MG63 (cell line): ENCODE data around the gene UBE2F. TPM values are rescaled to one million over a fixed set of nuclear protein-coding genes. Genes with fewer than 3 reads are reported as not detected.
"Not testable (repeated sequence)": the region's sequence is repeated elsewhere in the genome, so short reads cannot be mapped to it uniquely, and the experiment has no call there.

Experiments
- DNase-seq: peaks from one replicate; pipeline ENCODE4 v3.0.0-alpha.2; 2020
- H3K27me3 ChIP-seq: fragments of 250-450 bp; sonication (Bioruptor Pico); 2 replicates; pipeline ENCODE4 v1.5.1; 2020; ENCODE audit warnings: mild to moderate bottlenecking, moderate library complexity
- H3K36me3 ChIP-seq: fragments of 250-450 bp; sonication (Bioruptor Pico); 2 replicates; pipeline ENCODE4 v1.5.1; 2020; ENCODE audit warnings: mild to moderate bottlenecking, moderate library complexity
- H3K4me3 ChIP-seq: fragments of 250-450 bp; sonication (Bioruptor Pico); 2 replicates; pipeline ENCODE4 v1.5.1; 2020; ENCODE audit warnings: mild to moderate bottlenecking, moderate library complexity
- H3K9me3 ChIP-seq: fragments of 250-450 bp; sonication (Bioruptor Pico); 2 replicates; pipeline ENCODE4 v1.5.1; 2020; ENCODE audit warnings: mild to moderate bottlenecking, moderate library complexity
- total RNA-seq: library from RNA; depleted of rRNA; stranded (reverse); fragments of >200 nt; shearing (Covaris generic); gene quantifications from 2 replicates; pipeline ENCODE4 v1.2.3, GENCODE V29; 2014; ENCODE audit warnings: low replicate concordance

Gene UBE2F
- total RNA-seq, 1 experiment from 2014 or later = 121 TPM

DNA sequence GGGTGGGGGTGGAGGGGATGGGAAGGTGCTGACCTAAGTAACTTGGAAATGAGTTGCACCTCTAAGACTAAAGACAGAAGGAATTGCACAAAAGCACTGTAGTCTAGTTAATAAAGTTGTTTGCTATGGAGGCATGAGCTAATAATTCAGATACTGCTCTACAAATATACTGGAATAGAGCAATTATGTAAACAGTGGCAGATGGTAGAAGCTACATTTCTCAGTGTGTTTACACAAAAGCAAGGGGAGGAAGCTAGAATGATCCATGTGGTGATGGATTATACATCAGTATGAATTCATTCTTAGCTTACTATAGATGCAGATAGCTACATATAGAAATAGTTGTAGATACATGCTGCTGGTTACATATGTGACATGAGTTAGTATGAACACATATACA is 27.6 kb upstream of the UBE2F start:
- no peak overlapping the region for H3K4me3 ChIP-seq
- DNase-seq = no peak
- no peaks in the 10 kb centered on the region for H3K36me3 ChIP-seq
- H3K27me3 ChIP-seq = no peaks in the 10 kb centered on the region
- no peaks in the 10 kb centered on the region for H3K9me3 ChIP-seq

DNA sequence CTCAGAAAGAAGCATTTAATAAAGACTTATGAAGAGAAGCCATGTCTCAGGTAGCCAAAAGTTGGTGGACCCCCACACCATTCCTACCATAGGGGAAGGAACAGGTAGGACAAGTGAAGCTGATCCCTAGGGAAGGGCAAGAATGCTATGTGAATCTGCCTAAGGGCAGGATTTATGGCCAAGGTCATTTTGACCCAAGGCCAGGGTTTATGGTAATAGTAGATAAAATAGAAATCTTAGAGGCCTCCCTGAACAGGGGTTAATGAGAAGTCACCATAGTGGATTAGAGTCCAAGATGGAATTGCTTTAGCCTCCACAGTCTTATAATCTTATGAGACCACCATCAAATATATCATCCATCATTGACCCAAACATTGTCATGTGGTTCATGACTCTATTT is 26.0 kb upstream of the UBE2F start:
- no peaks in the 10 kb centered on the region for H3K9me3 ChIP-seq
- DNase-seq = no peak

DNA sequence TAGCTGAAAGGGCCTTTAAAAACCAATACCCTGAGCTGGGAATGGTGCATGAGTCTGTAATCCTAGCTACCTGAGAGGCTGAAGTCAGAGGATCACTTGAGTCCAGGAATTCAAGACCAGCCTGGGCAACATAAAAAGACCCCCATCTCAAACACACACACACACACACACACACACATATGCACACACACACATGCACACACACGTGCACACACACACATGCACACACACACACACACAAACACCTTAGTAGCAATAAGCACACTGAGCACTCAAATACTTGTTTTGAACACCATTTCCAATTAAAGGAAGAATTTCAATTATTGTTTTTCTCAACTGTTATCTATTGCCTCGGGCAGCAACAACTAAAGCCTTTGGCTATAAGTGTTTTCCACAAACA is 25.6 kb upstream of the UBE2F start:
- DNase-seq = no peak
- Histone ChIP-seq H3K9me3 (no peaks in the 10 kb centered on the region), H3K36me3 (no peaks in the 10 kb centered on the region), H3K27me3 (no peaks in the 10 kb centered on the region), H3K4me3 (no peak overlapping the region)

More for the DNA sequence above, 26.0 kb upstream of the UBE2F start:
- H3K27me3 ChIP-seq = no peaks in the 10 kb centered on the region
- no peaks in the 10 kb centered on the region for H3K36me3 ChIP-seq
- no peak overlapping the region for H3K4me3 ChIP-seq

DNA sequence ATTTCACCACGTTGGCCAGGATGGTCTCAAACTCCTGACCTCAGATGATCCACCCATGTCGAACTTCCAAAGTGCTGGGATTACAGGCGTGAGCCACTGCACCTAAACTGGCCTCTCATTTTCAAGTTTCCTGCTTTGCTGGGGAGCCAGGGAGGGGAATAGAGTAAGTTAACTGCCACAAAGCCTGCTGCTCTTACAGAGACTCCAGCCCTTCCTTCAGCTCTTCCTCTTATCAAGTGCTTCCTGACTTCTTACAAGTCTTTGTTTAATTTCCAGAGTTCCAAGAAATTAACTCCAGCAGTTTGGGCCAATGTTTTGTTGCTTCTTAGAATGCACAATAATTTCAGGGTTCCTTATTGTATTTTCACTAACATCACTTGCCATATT is 24.3 kb upstream of the UBE2F start:
- H3K36me3 ChIP-seq = no peaks in the 10 kb centered on the region
- no peak for DNase-seq
- no peak overlapping the region for H3K4me3 ChIP-seq
- no peaks in the 10 kb centered on the region for H3K27me3 ChIP-seq
- no peaks in the 10 kb centered on the region for H3K9me3 ChIP-seq

DNA sequence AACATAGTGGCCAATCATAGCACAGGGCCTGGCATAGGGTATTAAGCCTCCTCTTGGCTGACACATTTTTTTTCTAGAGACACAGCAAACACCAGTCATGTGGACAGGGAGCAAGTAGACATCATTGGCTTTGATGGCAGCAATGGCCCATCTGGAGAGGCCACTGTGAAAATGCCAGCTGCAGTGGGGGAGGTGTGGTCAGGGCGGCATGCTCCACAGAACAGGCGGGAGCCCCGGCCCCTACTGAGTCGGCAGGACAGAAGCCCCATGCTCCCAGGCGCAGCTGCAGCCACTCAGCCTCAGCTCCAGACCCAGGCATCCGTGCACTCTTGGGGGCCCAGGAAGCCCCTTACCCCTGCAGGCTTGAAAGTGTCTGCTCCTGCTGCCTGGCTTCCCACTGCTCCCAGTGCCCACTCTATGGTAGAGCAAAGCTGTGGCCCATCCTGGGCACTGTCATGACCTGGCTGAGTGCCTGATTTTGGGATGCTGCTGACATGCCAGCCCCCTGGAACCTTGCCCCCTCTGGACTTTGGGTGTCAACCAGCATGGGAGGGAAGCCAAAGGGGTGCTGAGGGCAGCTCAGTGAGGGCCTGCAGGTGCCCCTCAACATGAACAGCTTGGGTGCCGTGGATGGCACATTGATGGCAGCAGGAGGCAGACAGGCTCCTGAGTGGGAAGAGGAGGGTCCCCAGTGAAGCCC is 23.3 kb upstream of the UBE2F start:
- Histone ChIP-seq H3K27me3 (no peaks in the 10 kb centered on the region), H3K36me3 (no peaks in the 10 kb centered on the region), H3K4me3 (no peak overlapping the region), H3K9me3 (no peaks in the 10 kb centered on the region)
- DNase-seq = no peak

DNA sequence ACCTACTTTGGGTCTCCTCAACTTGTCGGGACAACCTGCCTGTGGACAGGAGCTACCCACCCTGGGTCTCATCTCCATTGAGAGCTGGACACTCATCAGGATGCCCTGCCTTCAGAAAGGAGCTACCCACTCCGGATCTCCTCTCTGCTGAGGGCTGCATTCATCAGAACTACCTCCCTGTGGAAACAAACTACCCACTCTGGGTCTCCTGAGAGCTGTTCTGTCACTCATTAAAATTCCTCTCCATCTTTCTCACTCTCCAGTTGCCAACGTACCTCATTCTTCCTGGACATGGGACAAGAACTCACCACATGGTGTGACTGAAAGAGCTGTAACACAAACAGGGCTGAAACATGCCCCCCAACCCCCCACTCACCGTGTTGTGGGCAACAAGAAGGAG is 22.5 kb upstream of the UBE2F start:
- Histone ChIP-seq H3K9me3 (no peaks in the 10 kb centered on the region), H3K4me3 (no peak overlapping the region), H3K27me3 (no peaks in the 10 kb centered on the region), H3K36me3 (no peaks in the 10 kb centered on the region)
- no peak for DNase-seq

DNA sequence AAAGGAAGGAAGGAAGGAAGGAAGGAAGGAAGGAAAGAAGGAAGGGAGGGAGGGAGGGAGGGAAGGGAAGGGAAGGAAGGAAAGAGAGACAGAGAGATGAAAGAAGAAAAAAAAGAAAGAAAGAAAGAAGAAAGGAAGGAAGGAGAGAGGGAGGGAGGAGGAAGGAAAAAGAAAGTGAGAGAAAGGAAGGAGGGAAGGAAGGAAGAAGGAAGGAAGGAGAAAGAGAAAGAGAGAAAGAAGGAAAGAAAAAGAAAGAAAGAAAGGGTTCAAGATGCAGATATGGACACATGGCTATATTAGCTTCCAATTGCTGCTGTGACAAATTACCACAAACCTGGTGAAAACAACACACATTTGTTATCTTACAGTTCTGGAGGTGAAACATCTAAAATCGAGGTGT is 20.4 kb upstream of the UBE2F start:
- Histone ChIP-seq H3K4me3 (no peak overlapping the region), H3K9me3 (no peaks in the 10 kb centered on the region), H3K27me3 (no peaks in the 10 kb centered on the region), H3K36me3 (no peaks in the 10 kb centered on the region)
- no peak for DNase-seq

DNA sequence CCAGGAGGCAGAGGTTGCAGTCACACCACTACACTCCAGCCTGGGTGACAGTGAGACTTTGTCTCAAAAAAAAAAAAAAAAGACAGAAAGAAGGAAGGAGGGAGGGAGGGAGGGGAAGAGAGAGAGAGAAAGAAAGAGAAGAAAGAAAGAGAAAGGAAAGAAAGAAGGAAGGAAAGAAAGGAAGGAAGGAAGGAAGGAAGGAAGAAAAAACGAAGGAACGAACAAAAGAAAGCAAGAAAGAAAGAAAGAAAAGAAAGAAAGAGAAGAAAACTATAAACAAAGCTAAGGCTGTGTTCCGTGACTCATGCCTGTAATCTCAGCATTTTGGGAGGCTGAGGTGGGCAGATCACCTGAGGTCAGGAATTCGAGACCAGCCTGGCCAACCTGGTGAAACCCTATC is 15.5 kb upstream of the UBE2F start:
- H3K9me3 ChIP-seq, H3K27me3 ChIP-seq, H3K4me3 ChIP-seq, H3K36me3 ChIP-seq, DNase-seq: not testable (repeated sequence)

DNA sequence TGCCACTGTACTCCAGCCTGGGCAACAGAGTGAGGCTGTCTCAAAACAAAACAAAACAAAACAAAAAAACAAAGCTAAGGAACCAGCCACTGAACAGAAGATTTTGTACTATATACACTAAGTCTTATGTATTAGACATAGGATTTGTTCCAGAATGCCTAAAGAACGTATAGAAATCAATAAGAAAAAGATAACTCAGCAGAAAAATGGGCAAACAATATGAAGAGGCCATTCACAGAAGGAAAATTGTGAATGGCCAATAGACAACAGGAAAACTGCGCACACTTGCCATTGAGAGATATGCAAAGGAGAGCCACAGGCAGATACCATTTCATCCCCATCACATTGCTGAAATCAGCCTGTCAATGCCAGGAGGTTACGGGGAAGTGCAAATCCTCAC is 14.9 kb upstream of the UBE2F start:
- no peak overlapping the region for H3K4me3 ChIP-seq
- no peak for DNase-seq
- H3K36me3 ChIP-seq = no peaks in the 10 kb centered on the region

DNA sequence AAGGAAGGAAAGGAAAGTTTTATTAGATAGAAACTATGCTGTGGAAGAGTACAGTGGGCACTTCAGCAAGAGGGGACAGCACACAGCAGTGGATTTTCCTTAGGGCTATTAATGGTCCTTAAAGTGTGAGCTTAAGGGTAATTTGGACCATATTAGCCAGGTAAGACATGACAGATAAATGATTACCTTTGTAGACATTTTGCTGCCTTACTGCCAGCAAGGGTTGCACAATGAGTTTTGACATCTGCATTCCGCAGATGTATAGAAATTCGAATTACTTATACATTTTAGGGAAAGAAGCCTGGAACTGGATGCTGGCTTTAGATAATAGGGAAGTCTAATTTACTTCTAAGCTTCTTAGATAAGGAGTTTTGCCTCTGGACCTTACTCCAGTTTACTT is 14.0 kb upstream of the UBE2F start:
- no peak for DNase-seq
- Histone ChIP-seq H3K4me3 (no peak overlapping the region), H3K27me3 (no peaks in the 10 kb centered on the region), H3K9me3 (no peaks in the 10 kb centered on the region), H3K36me3 (no peaks in the 10 kb centered on the region)

More for the DNA sequence above, 14.9 kb upstream of the UBE2F start:
- Histone ChIP-seq H3K9me3 (no peaks in the 10 kb centered on the region), H3K27me3 (no peaks in the 10 kb centered on the region)

DNA sequence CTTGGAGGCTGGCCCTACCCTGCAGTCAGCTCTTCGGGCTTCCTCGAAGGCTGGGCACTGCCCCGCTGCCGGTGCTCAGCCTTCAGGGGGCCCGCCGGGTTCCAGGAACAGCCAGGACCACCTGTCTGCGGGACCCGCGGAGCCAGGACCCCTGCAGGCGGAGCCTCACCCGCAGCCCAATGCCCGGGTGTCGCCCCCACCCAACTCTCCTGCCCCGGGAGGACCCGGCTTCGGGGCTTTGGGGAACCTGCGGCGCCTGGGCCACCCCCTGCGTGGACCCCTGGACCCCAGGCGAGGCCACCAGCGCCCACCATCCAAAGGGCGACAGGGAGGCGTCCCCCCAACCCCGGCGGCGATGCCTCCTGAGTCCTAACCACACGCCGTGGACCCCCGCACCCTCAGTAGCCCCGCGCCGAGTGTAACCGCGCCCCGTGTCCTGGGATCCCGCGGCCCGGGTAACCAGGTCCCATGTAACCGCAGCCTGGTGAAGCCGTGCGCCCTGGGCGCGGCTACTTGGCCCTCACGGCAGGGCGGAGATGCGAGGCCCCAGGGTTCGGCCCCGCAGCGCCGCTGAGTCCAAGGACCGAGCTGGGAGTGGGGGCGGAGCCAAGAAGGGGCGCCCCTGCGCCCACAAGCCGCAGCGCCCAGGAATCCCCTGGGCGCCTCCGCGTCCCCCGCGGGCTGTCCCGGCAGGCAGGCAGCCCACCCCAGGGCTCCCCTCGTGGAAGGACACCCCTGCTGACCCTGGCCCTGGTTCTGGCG is 11.0 kb upstream of the UBE2F start:
- Histone ChIP-seq H3K4me3 (no peak overlapping the region), H3K36me3 (no peaks in the 10 kb centered on the region), H3K9me3 (no peaks in the 10 kb centered on the region), H3K27me3 (no peaks in the 10 kb centered on the region)
- no peak for DNase-seq

DNA sequence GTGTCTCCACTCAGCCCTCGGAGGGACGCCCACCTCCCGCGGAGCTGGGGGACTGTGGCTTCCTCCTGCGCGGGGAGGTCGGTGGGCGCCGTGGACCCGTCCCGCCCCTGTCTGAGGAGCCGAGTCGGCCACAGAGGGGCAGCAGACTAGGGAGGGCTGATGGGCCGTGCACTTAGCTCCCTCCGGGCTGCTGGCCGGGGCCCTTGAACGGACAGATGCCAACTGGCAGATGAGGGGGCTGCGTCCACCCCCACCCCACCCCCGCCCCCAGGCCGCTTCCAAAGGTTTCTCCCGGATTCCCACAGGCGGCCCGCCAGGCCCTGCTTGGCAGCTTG is 10.4 kb upstream of the UBE2F start:
- Histone ChIP-seq H3K36me3 (no peaks in the 10 kb centered on the region), H3K27me3 (no peaks in the 10 kb centered on the region), H3K9me3 (no peaks in the 10 kb centered on the region; the same call in 1 of the 2 replicates), H3K4me3 (no peak overlapping the region)
- no peak for DNase-seq

DNA sequence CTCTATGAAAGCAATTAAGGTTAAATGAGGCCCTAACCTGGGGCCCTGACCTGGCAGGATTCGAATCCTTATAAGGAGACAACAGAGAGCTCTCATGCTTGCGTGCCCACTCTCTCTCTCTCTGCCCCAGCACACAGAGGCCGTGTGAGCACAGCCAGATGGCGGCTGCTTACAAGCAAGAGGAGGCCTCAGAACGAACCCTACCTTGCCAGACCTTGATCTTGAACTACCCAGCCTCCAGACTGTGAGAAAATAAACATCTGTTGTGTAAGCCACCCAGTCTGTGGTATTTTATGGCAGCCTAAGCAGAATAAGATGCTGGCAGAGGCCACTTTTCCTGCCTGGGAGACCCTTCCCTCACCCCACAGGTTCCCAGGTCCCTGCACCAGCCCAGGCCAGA is 5.2 kb upstream of the UBE2F start:
- Histone ChIP-seq H3K36me3 (no peaks in the 10 kb centered on the region), H3K27me3 (no peaks in the 10 kb centered on the region), H3K4me3 (no peak overlapping the region), H3K9me3 (peaks cover 22% of the 10 kb centered on the region)
- no peak for DNase-seq

DNA sequence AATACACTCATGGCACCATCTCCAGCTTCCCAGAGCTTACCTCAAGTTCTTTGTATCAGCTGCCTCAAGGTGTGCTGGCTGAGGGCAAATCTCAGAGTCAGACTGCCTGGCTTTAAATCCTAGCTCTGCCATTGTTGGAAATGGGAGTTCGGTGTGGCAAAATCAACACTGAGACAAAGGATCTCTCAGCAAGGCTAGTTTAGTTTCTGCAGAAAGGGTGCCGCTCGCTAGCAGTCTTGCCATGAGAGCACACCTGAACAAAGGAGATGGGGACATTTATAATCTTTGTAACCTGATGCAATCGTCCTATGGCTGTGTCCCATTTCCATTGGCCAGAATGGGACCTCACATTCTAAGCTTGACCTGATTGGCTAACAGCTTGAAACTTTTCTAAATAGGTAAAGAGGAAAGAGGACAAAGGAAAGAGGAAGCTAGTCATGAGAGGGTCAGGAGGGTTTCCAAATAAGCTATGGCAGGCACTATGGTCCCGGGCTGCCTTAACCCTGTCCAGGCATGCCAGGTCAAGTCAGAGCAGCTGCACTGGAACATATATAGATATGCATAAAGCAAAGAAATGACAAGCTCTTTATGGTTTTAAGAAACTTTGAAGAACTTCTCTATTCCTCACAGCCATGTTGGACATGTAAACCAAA is 4.3 kb upstream of the UBE2F start:
- Histone ChIP-seq H3K36me3 (no peaks in the 10 kb centered on the region), H3K27me3 (no peaks in the 10 kb centered on the region), H3K4me3 (no peak overlapping the region), H3K9me3 (peaks cover 22% of the 10 kb centered on the region)
- no peak for DNase-seq

DNA sequence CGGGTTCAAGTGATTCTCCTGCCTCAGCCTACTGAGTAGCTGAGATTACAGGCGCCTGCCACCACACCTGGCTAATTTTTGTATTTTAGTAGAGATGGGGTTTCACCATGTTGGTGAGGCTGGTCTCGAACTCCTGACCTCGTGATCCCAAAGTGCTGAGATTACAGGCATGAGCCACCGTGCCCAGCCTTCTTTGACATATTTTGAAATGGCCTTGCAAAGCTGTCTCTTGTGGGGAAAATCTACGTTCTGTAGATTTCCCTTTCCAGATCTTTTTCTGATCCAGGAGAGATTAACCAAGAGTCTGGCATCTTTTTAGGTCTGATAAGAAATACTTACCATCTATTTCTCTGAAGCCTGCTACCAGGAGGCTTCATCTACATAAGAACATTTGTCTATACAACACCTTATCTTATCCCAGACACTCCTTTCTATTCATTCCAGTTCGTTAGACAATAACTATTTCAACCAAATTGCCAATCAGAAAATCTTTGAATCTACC is 3.3 kb upstream of the UBE2F start:
- peaks cover 22% of the 10 kb centered on the region for H3K9me3 ChIP-seq
- not testable (repeated sequence) for H3K4me3 ChIP-seq, H3K36me3 ChIP-seq, DNase-seq, H3K27me3 ChIP-seq

DNA sequence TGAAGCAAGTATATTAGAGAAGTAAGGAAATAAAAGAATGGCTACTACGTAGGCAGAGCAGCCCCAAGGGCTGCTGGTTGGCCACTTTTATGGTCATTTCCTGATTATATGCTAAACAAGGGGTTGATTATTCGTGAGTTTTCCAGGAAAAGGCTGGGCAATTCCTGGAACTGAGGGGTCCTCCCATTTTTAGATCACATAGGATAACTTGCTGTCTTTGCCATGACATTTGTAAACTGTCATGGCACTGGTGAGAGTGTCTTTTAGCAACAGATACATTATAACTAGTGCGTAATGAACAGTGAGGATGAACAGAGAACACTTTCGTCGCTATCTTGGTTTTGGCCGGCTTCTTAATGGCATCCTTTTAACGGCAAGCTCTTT is 2.6 kb upstream of the UBE2F start:
- peaks cover 22% of the 10 kb centered on the region for H3K9me3 ChIP-seq
- DNase-seq = no peak
- H3K4me3 ChIP-seq = no peak overlapping the region
- no peaks in the 10 kb centered on the region for H3K36me3 ChIP-seq
- H3K27me3 ChIP-seq = no peaks in the 10 kb centered on the region

DNA sequence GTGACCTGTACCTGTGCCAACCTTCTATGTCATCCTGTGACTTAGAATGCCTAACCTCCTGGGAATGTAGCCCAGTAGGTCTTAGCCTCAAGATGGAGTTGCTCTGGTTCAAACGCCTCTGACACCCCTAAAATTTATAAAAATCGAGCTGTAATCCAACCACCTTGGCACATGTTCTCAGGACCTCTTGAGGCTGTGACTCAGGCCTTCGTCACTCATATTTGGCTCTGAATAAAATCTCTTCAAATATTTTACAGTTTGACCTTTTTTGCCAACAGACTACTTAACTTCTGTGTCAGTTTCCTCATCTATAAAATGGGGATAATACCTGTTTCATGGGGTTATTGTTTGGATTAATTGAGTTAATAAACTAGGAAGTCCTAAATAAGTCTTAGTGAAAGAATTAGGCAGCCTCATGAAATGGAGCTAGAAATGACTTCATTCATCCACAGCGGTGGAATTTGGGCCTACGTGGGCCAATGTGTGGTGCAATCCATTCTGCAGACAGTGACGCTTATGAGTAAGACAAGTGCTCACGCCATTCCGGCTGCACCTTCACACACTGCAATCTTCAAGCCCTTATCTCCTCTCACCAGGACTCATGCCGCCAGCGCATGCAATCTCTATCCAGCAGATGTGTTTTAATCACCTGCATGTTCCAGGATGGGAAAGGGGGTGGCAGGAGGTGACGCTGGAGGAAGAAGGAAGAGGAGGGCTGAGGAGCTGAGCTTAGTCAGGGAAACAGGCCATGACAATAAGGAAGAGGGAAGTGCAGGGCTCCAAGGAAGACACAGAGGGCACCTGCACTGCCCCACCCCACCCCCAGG is 2.0 kb upstream of the UBE2F start:
- Histone ChIP-seq H3K36me3 (peaks cover 5% of the 10 kb centered on the region), H3K4me3 (no peak overlapping the region), H3K27me3 (no peaks in the 10 kb centered on the region), H3K9me3 (peaks cover 22% of the 10 kb centered on the region)
- peak; percentile 86 for DNase-seq
